HepG2 (cell line): ENCODE results near the gene FUBP3. TPM values are rescaled to one million over a fixed set of nuclear protein-coding genes. Genes with fewer than 3 reads are reported as not detected.

Experiments used
- ATAC-seq: fragments of 200-7000 bp; cut with Tn5 transposase; 3 replicates; pipeline ENCODE4 v1.9.1; 2020; ENCODE audit warnings: mild to moderate bottlenecking, moderate library complexity
- BruUV-seq: library from RNA; stranded (reverse); fragments of 400-500 nt; replicated peaks from 2 replicates; lab custom pipeline; 2021; lab: Mats Ljungman, UMichigan
- CTCF ChIA-PET: fragments of 300-600 bp; formaldehyde crosslinking; extraction: SDS; loops from one replicate; lab custom pipeline; 2021; ENCODE audit warnings: low total read pairs, inconsistent platforms, low intra/inter-chr PET ratio; lab: Yijun Ruan, JAX
- POLR2A ChIA-PET: fragments of 350-600 bp; sonication (Branson Sonifier 250); formaldehyde crosslinking; loops from one replicate; lab custom pipeline; 2020; ENCODE audit warnings: antibody characterized with exemption, inconsistent platforms; lab: Yijun Ruan, JAX
- DNase-seq: peaks from one replicate; pipeline ENCODE4 v3.0.0-alpha.2; 2015; ENCODE audit warnings: low spot score
- FAIRE-seq: peaks from 3 replicates; lab custom pipeline; 2011; peaks lifted over from hg19 to GRCh38; lab: Jason Lieb, UNC
- H2AFZ ChIP-seq: one replicate; pipeline ENCODE4 v1.6.1; 2011; ENCODE audit warnings: low read length, inconsistent platforms
- H3K27ac ChIP-seq: fragments of 300-600 bp; 3 replicates; pipeline ENCODE4 v1.8.0; 2011; ENCODE audit warnings: mixed run types, mild to moderate bottlenecking, mixed read lengths, low read length, inconsistent platforms; ENCODE audit not compliant: insufficient read depth; ENCODE audit errors: extremely low read length
- H3K27me3 ChIP-seq, 2 experiments: fragments of 200-600 bp in 1 of 2; 2 replicates in 1 of 2; 3 replicates in 1 of 2; pipeline versions ENCODE4 v1.6.0 to v1.8.0; 2011; ENCODE audit warnings: low read length in 2 of 2, mild to moderate bottlenecking in 2 of 2, moderate library complexity in 2 of 2, inconsistent platforms in 1 of 2; ENCODE audit not compliant: insufficient read depth in 2 of 2, control insufficient read depth in 1 of 2
- H3K36me3 ChIP-seq, 2 experiments: fragments of 200-600 bp in 1 of 2; replicated peaks in 1 of 2; 2 replicates in 1 of 2; 3 replicates in 1 of 2; pipeline versions ENCODE4 v1.5.1 to v1.8.0; 2011; ENCODE audit warnings: low read length in 2 of 2, inconsistent platforms in 1 of 2; ENCODE audit not compliant: insufficient read depth in 2 of 2, control insufficient read depth in 1 of 2
- H3K4me1 ChIP-seq: 2 replicates; pipeline ENCODE4 v1.5.1; 2012; ENCODE audit warnings: low read length, inconsistent platforms; ENCODE audit not compliant: insufficient read depth
- H3K4me2 ChIP-seq: 2 replicates; pipeline ENCODE4 v1.6.0; 2011; ENCODE audit warnings: low read depth, low read length, inconsistent platforms
- H3K4me3 ChIP-seq, 3 experiments: fragments of 200-600 bp in 1 of 3; sonication (generic), shearing (Covaris generic) in 1 of 3; replicated peaks in 1 of 3; 2 replicates each; pipeline ENCODE4 v1.5.1; 2011 to 2016; ENCODE audit warnings: low read length in 3 of 3, inconsistent platforms in 2 of 3, low read depth in 2 of 3, mild to moderate bottlenecking in 2 of 3, control low read depth in 1 of 3, mixed read lengths in 1 of 3; ENCODE audit not compliant: insufficient read depth in 1 of 3
- H3K79me2 ChIP-seq: one replicate; pipeline ENCODE4 v1.6.1; 2011; ENCODE audit warnings: low read length, inconsistent platforms; ENCODE audit not compliant: insufficient read depth
- H3K9ac ChIP-seq: 2 replicates; pipeline ENCODE4 v1.6.0; 2011; ENCODE audit warnings: mild to moderate bottlenecking, low read depth, low read length, inconsistent platforms; ENCODE audit not compliant: insufficient read depth
- H3K9me3 ChIP-seq: 2 replicates; pipeline ENCODE4 v1.5.1; 2012; ENCODE audit warnings: mild to moderate bottlenecking, low read length
- H4K20me1 ChIP-seq: 2 replicates; pipeline ENCODE4 v1.6.0; 2011; ENCODE audit warnings: inconsistent platforms, mild to moderate bottlenecking, low read length, moderate library complexity; ENCODE audit not compliant: insufficient read depth
- EZH2 ChIP-seq: conservative IDR thresholded peaks from 2 replicates; pipeline ENCODE4 v1.6.1; 2012; ENCODE audit warnings: mild to moderate bottlenecking, low read depth, low read length, moderate library complexity
- HNRNPLL ChIP-seq: fragments of 200-400 bp; formaldehyde crosslinking; IDR thresholded peaks from 2 replicates; pipeline ENCODE4 v1.6.1; 2017; ENCODE audit warnings: mild to moderate bottlenecking, low read depth, low read length; ENCODE audit not compliant: poor library complexity, severe bottlenecking
- PATZ1 ChIP-seq: sonication (generic); formaldehyde crosslinking; IDR thresholded peaks from 2 replicates; pipeline ENCODE4 v1.4.0; 2020; ENCODE audit warnings: missing genetic modification reagents
- POGZ ChIP-seq: sonication (generic); formaldehyde crosslinking; IDR thresholded peaks from 2 replicates; pipeline ENCODE4 v1.4.0; 2020; ENCODE audit warnings: mild to moderate bottlenecking, missing genetic modification reagents
- TGIF2 ChIP-seq: IDR thresholded peaks from 2 replicates; pipeline ENCODE4 v1.6.1; 2016; ENCODE audit warnings: control low read depth, missing compliant biosample characterization
- ZNF251 ChIP-seq: sonication (generic); formaldehyde crosslinking; IDR thresholded peaks from 2 replicates; pipeline ENCODE4 v1.9.0; 2021; ENCODE audit warnings: mild to moderate bottlenecking, missing genetic modification reagents
- ZNF800 ChIP-seq: sonication (generic); formaldehyde crosslinking; IDR thresholded peaks from 2 replicates; pipeline ENCODE4 v1.4.0; 2020; ENCODE audit warnings: missing genetic modification reagents
- WGBS: methylation state at CpG from one replicate; pipeline ENCODE4 v1.1.6; 2017; ENCODE audit warnings: low lambda C conversion rate; 5-methylcytosine and 5-hydroxymethylcytosine counted together
- in situ Hi-C: cut with HindIII; loops from 2 replicates; pipeline ENCODE4 v1.10.0; 2017; ENCODE audit warnings: low pct_unique_long_range_greater_than_20kb; ENCODE audit not compliant: extremely low pct_ligation_motif_present
- intact Hi-C: fragments of 100-400 bp; cut with micrococcal nuclease; formaldehyde crosslinking; loops from one replicate; pipeline ENCODE4 v1.10.0; 2022; ENCODE audit not compliant: unreplicated experiment
- polyA plus RNA-seq, 8 experiments: library from polyadenylated mRNA; depleted of rRNA in 3 of 8; stranded (reverse) in 7 of 8; unstranded in 1 of 8; fragments of >200 nt; fragmentation: Illumina TruSeq in 4 of 8; extraction: Trizol in 4 of 8; gene quantifications; 2 replicates each; pipeline versions ENCODE4 v1.2.1 to v1.2.3, GENCODE V29; 2011 to 2016; ENCODE audit warnings: low read depth in 4 of 8, missing spikeins in 1 of 8, mixed read lengths in 1 of 8; ENCODE audit not compliant: insufficient read depth in 1 of 8
- total RNA-seq, 5 experiments: library from RNA; depleted of rRNA; stranded (reverse); fragments of >200 nt; fragmentation: Illumina TruSeq; extraction: Trizol; gene quantifications; 2 replicates each; pipeline ENCODE4 v1.2.3, GENCODE V29; 2016; ENCODE audit warnings: low read depth in 1 of 5

Gene FUBP3
- total and polyA plus RNA-seq, 2 of the 13 experiments (the other 11 are each of a cell fraction or from before 2014, with no cell fraction given) = 28.7 to 40.0 TPM

- peak; percentile 54; the same call in 1 of the 2 replicates for TF ChIP-seq ZNF800 (CRISPR knock-in tag)
Observed at GRCh38 chr9:130660683-130661450, 81.5 kb downstream of the FUBP3 start (continued).

DNA sequence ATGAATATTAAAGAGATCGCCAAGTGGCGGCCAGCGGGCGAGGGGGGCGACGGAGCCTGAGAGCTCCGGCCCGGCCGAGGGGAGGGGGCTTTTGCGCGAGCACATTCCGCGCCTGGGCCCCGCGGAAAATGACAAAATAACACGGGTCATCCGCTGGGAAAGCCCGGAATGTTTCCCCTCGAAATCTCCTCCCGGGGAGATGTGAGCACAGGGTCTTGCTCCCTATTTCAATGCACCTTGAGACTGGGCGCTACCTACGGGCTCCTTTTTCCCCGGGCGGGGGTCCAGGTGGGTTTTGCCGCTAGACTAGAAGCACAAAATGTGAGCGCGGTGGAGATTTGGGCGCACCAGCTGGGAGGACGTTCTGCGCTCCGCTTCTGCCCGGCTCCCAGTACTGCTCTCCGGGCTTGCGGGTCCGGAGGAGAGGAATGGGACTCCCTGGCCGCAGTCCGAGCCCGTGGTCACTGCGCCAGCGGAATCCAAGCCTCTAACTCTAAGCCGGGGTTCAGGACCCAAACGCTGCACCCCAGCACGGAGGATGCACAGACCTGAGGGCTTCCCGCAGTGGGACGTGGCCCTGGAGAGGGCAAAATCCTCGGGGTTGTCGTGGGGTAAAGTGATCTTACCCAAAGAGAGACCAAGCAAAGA, 82.2 kb downstream of the FUBP3 start:
- TF ChIP-seq ZNF251 (CRISPR knock-in tag) (no peak), HNRNPLL (peak; percentile 38), PATZ1 (CRISPR knock-in tag) (no peak), TGIF2 (CRISPR knock-in tag) (no peak), ZNF800 (CRISPR knock-in tag) (peak; percentile 60), POGZ (CRISPR knock-in tag) (no peak), EZH2 (peak; percentile 61)
- H4K20me1 ChIP-seq = peaks cover 4% of the 10 kb centered on the region; the same call in 1 of the 2 replicates
- ATAC-seq (peak; percentile 17; the same call in 2 of the 3 replicates), DNase-seq (no peak), FAIRE-seq (no peak)
- BruUV-seq = no TSS peak
- ChIA-PET POLR2A (no interaction called here), CTCF (no interaction called here)
- peak overlapping the region in 2 of 3 experiments; percentile 45 to 61; a peak in 1 of 6 replicates for H3K4me3 ChIP-seq
- H3K4me2 ChIP-seq = peak overlapping the region; percentile 70
- no peaks in the 10 kb centered on the region for H3K36me3 ChIP-seq
- H2AFZ ChIP-seq = no peak overlapping the region
- intact Hi-C loops = no loop called here
- H3K79me2 ChIP-seq = no peaks in the 10 kb centered on the region
- peaks cover 25 to 93% of the 10 kb centered on the region in 2 experiments for H3K27me3 ChIP-seq
- no peaks in the 10 kb centered on the region for H3K9me3 ChIP-seq
- no peak overlapping the region for H3K27ac ChIP-seq
- H3K9ac ChIP-seq = no peak overlapping the region
- peaks cover 29% of the 10 kb centered on the region for H3K4me1 ChIP-seq
- in situ Hi-C loops = no loop called here
- 0% methylated on average over 3 of the region's 47 CpGs for WGBS
